ENCODE results near the gene DDX50. TPM values are rescaled to one million over a fixed set of nuclear protein-coding genes. Genes with fewer than 3 reads are reported as not detected.
A peak's percentile ranks its signal among the peaks of the same experiment; 100 is the strongest.

The DDX50 gene
- total RNA-seq, 1 experiment from 2014 or later: 50.7 TPM

DNA sequence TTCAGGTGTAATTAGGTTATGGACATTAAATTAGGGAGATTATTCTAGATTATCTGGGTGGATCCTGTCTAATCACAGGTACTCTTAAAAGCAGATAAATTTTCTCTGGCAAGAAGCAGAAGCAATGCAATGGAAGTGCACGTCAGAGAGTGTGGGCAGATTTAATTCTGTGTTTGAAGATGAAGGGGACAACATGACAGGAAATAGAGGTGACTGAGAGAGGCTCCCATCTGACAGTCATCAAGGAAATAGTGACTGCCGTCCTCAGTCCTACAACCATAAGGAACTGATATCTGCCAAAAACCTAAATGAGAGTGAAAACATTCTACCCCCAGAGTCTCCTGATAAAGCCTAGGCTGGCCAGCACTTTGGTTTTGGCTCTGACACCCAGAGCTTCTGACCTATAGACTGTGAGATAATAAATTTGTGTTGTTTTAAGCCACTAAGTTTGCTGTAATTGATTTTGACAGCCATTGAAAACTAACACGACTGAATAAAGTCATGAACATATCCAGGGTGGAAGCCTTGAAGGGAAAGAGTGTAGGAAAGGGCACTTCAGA, 30.5 kb upstream of the DDX50 start:
- no peak overlapping the region for H3K4me3 Mint-ChIP-seq
- Histone ChIP-seq H3K27ac (ENCODE audit: insufficient read length, low read depth, low read length) (no peak overlapping the region), H2AFZ (ENCODE audit: low read length) (no peak overlapping the region)

More for the DNA sequence above, 30.5 kb upstream of the DDX50 start:
- Mint-ChIP-seq H3K27ac (peak overlapping the region; percentile 16 to 91 (median 74); a peak in 5 of 7 replicates), H3K9me3 (peaks cover 22 to 28% of the 10 kb centered on the region in 2 experiments), H3K4me1 (peaks cover 30 to 42% of the 10 kb centered on the region in 2 experiments), H3K36me3 (ENCODE audit: insufficient read depth in 1 of 3, low read depth in 3 of 3) (peaks cover 18 to 26% (median 18%) of the 10 kb centered on the region in 3 experiments), H3K27me3 (ENCODE audit: low read depth) (peaks cover 1% of the 10 kb centered on the region; the same call in 1 of the 2 replicates)
- H2BK120ac ChIP-seq (ENCODE audit: low read depth, low read length, poor library complexity, severe bottlenecking): no peak overlapping the region
- no peak overlapping the region for H3K56ac ChIP-seq (ENCODE audit: insufficient read length, low read depth, low read length)
- peaks cover 11% of the 10 kb centered on the region for H3K9me3 ChIP-seq (ENCODE audit: control insufficient read depth, low read depth, low read length)
- H3K23me2 ChIP-seq (ENCODE audit: insufficient read length, low read depth, low read length, poor library complexity, severe bottlenecking): no peaks in the 10 kb centered on the region
- no peaks in the 10 kb centered on the region for H4K20me1 ChIP-seq (ENCODE audit: control insufficient read depth, insufficient read depth, insufficient read length)
- TF ChIP-seq, protein P1, sequence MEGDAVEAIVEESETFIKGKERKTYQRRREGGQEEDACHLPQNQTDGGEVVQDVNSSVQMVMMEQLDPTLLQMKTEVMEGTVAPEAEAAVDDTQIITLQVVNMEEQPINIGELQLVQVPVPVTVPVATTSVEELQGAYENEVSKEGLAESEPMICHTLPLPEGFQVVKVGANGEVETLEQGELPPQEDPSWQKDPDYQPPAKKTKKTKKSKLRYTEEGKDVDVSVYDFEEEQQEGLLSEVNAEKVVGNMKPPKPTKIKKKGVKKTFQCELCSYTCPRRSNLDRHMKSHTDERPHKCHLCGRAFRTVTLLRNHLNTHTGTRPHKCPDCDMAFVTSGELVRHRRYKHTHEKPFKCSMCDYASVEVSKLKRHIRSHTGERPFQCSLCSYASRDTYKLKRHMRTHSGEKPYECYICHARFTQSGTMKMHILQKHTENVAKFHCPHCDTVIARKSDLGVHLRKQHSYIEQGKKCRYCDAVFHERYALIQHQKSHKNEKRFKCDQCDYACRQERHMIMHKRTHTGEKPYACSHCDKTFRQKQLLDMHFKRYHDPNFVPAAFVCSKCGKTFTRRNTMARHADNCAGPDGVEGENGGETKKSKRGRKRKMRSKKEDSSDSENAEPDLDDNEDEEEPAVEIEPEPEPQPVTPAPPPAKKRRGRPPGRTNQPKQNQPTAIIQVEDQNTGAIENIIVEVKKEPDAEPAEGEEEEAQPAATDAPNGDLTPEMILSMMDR (conservative IDR thresholded peaks at IDR 0.05): no peak
- H3K27me3 ChIP-seq (ENCODE audit: insufficient read depth, low read length): no peaks in the 10 kb centered on the region
- H4K91ac ChIP-seq (ENCODE audit: insufficient read length, low read depth, low read length): no peak overlapping the region
- no peak overlapping the region for H3K4ac ChIP-seq (ENCODE audit: low read depth, low read length)
- H3T11ph ChIP-seq (ENCODE audit: low read length): no peak overlapping the region
- H3K23ac ChIP-seq (ENCODE audit: insufficient read length, low read depth, low read length): no peak overlapping the region
- H2BK5ac ChIP-seq (ENCODE audit: insufficient read length, low read length): no peak overlapping the region
- H3K14ac ChIP-seq (ENCODE audit: insufficient read depth, low read length): no peak overlapping the region
- no peak overlapping the region for H3K18ac ChIP-seq (ENCODE audit: insufficient read length, low read depth, low read length)
- no peak overlapping the region for H4K5ac ChIP-seq (ENCODE audit: insufficient read length, low read depth, low read length)
- no peak overlapping the region for H2BK20ac ChIP-seq (ENCODE audit: low read depth, low read length, poor library complexity, severe bottlenecking)
- no peak overlapping the region for H2BK12ac ChIP-seq (ENCODE audit: insufficient read length, low read depth, low read length)
- no peaks in the 10 kb centered on the region; the same call in 1 of the 2 replicates for H3K4me1 ChIP-seq (ENCODE audit: insufficient read depth, low read length)
- H3K79me2 ChIP-seq (ENCODE audit: insufficient read depth, low read length): no peaks in the 10 kb centered on the region
- H4K8ac ChIP-seq (replicated peaks; ENCODE audit: insufficient read length, low read depth, low read length): no peak overlapping the region
- DNase-seq: no peak
- no peak overlapping the region for H3K9ac ChIP-seq (ENCODE audit: extremely low read depth, insufficient read length, low read length)
- H2BK15ac ChIP-seq (ENCODE audit: low read depth, low read length): no peak overlapping the region
- WGBS (ENCODE audit: extremely low coverage, insufficient read length, low lambda C conversion rate): no CpG with 5 or more reads among the region's 3 CpGs
- H3K4me2 ChIP-seq (ENCODE audit: insufficient read depth, insufficient read length, low read length): no peak overlapping the region
- H2AK5ac ChIP-seq (ENCODE audit: insufficient read length, low read length): no peak overlapping the region
- no peaks in the 10 kb centered on the region for H3K79me1 ChIP-seq (ENCODE audit: insufficient read depth, low read depth, low read length, poor library complexity, severe bottlenecking)

Measured in H9 (cell line).